ENCODE data around the gene AADACL4. TPM values are rescaled to one million over a fixed set of nuclear protein-coding genes. Genes with fewer than 3 reads are reported as not detected.
"Not testable (repeated sequence)": the region's sequence is repeated elsewhere in the genome, so short reads cannot be mapped to it uniquely, and the experiment has no call there.

The AADACL4 gene
- total RNA-seq, 4 donors from 2014 or later: 0.59 TPM; not detected in 3

DNA sequence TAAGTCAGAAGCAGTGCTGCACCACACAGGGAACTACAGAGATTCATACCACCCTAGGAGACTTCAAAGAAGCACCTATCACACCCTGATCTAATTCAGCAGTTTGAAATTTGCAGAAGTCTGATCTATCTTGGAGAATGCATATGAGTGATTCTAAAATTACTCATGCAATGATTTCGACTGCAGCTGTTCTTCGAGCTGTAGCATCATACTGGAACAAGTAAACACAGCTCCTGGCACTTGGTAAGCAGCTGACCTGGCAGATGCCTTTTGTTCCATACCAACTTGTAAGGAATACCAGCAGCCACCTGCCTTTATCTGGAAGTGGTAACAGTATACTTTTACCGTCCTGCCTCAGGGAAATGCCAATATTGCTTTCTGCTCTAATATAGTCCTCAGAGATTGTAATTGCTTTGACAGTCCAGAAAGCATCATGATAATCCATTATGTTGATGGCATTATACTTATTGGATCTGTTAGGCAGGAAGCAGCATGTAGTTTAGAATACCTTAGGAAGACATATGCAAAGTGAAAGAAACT lies 25.7 kb downstream of the AADACL4 start:
- intact Hi-C loops (cut with DNase I; ENCODE audit: low total_unique reads): no loop called here
- no peak for DNase-seq (ENCODE audit: low spot score in 2 of 2)
- H3K4me3 ChIP-seq (ENCODE audit: low read depth, poor library complexity, severe bottlenecking): no peak overlapping the region
- 35 to 47% methylated on average over 3 of the region's 3 CpGs for WGBS, 2 donors
- TF ChIP-seq POLR2A (IDR thresholded peaks at IDR 0.05): no peak
- TF ChIP-seq CTCF (IDR thresholded peaks at IDR 0.05): no peak

DNA sequence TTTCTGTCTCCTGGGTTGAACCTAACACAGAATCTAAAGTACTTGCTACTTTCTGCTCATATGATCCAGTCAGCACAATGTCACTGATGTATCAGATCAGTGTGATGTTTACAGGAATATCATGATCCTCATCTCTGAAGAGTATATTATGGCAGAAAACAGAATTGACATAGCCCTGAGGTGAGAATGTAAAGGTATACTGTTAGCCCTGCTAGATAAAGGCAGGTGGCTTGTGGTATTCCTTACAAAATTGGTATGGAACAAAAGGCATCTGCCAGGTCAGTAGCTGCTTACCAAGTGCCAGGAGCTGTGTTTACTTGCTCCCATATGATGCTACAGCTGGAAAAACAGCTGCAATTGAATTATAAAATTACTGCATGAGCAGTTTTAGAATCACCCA lies 30.5 kb downstream of the AADACL4 start:
- TF ChIP-seq POLR2A (IDR thresholded peaks at IDR 0.05): no peak
- TF ChIP-seq CTCF (IDR thresholded peaks at IDR 0.05): no peak
- DNase-seq (ENCODE audit: low spot score in 2 of 2): no peak
- intact Hi-C loops (cut with DNase I; ENCODE audit: low total_unique reads): no loop called here
- no peak overlapping the region for H3K4me3 ChIP-seq (ENCODE audit: low read depth, poor library complexity, severe bottlenecking)

DNA sequence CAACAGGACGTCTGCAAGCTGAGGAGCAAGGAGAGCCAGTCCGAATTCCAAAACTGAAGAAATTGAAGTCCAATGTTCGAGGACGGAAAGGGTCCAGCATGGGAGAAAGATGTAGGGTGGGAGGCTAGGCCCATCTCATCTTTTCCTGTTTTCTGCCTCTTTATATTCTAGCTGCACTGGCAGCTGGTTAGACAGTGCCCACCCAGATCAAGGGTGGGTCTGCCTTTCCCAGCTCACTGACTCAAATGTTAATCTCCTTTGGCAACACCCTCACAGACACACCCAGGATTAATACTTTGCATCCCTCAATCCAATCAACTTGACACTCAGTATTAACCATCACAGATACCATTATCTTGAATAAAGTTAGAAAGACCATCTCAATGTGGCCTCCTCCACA lies 32.2 kb downstream of the AADACL4 start:
- H3K4me3 ChIP-seq (ENCODE audit: low read depth, poor library complexity, severe bottlenecking); DNase-seq (ENCODE audit: low spot score in 2 of 2); intact Hi-C loops (cut with DNase I; ENCODE audit: low total_unique reads): not testable (repeated sequence)
- 78 to 81% methylated on average over 4 of the region's 4 CpGs for WGBS, 2 donors

DNA sequence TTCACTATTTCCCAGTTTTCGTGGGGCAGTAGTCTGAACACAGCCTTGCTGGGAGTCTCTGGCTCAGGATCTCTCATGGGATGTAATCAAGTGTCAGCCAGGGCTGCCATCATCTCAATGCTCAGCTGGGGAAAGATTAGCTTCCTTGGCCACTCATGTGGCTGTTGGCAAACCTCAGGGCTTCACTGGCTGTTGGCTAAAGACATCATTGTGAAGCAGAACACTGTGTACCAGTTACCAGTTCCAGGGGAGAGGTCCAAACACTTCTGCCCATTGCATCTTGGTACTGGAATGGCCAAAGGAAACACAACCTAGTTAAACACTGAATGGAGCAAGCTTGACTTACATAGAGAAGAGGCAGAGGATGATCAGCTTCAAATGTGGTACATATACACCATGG lies 33.7 kb downstream of the AADACL4 start:
- no peak for DNase-seq (ENCODE audit: low spot score in 2 of 2)
- H3K4me3 ChIP-seq (ENCODE audit: low read depth, poor library complexity, severe bottlenecking): no peak overlapping the region
- intact Hi-C loops (cut with DNase I; ENCODE audit: low total_unique reads): no loop called here
- no peak for TF ChIP-seq CTCF (IDR thresholded peaks at IDR 0.05)
- TF ChIP-seq POLR2A (IDR thresholded peaks at IDR 0.05): no peak
- WGBS, 2 donors: 74 to 81% methylated on average over 1 of the region's 1 CpG

GRCh38 chr1:12678350-12678749 lies 34.5 kb downstream of the AADACL4 start:
- no peak overlapping the region for H3K4me3 ChIP-seq (ENCODE audit: low read depth, poor library complexity, severe bottlenecking)
- no peak for TF ChIP-seq POLR2A (IDR thresholded peaks at IDR 0.05)
- no peak for TF ChIP-seq CTCF (IDR thresholded peaks at IDR 0.05)
- WGBS, 2 donors: 40 to 41% methylated on average over 2 of the region's 2 CpGs
- DNase-seq (ENCODE audit: low spot score in 2 of 2): no peak
- intact Hi-C loops (cut with DNase I; ENCODE audit: low total_unique reads): no loop called here

DNA sequence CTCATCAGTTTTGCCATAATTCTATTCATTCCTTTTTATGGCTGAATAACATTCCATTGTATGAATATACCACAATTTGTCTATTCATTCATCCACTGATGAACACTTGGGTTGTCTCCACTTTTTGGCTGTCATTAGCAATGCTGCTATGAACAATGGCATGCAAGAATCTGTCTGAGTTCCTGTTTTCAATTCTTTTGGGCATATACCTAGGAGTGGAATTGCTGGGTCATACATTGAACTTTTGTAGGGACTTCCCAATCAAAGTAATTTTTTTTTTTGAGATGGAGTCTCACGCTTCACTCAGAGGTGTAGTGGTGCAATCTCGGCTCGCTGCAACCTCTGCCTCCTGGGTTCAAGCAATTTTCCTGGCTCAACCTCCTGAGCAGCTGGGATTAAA lies 34.9 kb downstream of the AADACL4 start:
- no peak overlapping the region for H3K4me3 ChIP-seq (ENCODE audit: low read depth, poor library complexity, severe bottlenecking)
- intact Hi-C loops (cut with DNase I; ENCODE audit: low total_unique reads): no loop called here
- DNase-seq (ENCODE audit: low spot score in 2 of 2): no peak
- WGBS, 2 donors: 88 to 91% methylated on average over 3 of the region's 3 CpGs
- TF ChIP-seq POLR2A (IDR thresholded peaks at IDR 0.05) (no peak), CTCF (IDR thresholded peaks at IDR 0.05) (no peak)

Data from lower leg skin (tissue), 4 donors.